Brain (organoid and tissue), 1 donor: ENCODE results near the gene EMILIN3. TPM values are rescaled to one million over a fixed set of nuclear protein-coding genes. Genes with fewer than 3 reads are reported as not detected.

Experiments used
- polyA plus RNA-seq: library from polyadenylated mRNA; stranded (reverse); fragments of 350-450 nt; fragmentation: Illumina TruSeq; extraction: RNeasy Lipid Tissue Mini Kit (QIAGEN cat#74804); gene quantifications from one replicate; pipeline ENCODE4 v1.2.3, GENCODE V29; 2015; ENCODE audit warnings: low read depth, low replicate concordance; ENCODE audit not compliant: insufficient read depth

The EMILIN3 gene
- polyA plus RNA-seq, 1 donor from 2014 or later: 18.6 TPM

Other genes starting within 250 kb of the EMILIN3 start
- gene PLCG1, start 229.3 kb downstream of the EMILIN3 start, polyA plus RNA-seq: 75.9 TPM
- gene ZHX3, start 49.1 kb downstream of the EMILIN3 start, polyA plus RNA-seq: 27.8 TPM
- gene LPIN3, start 26.0 kb downstream of the EMILIN3 start, polyA plus RNA-seq: 0.25 TPM